ENCODE measurements around the gene GNAQ.

Gene GNAQ

GRCh38 chr9:77908293-77908692 lies 123.3 kb downstream of the GNAQ start:
- H3K27me3 ChIP-seq, result no peaks in the 10 kb centered on the region
- H3K27ac ChIP-seq, result no peak overlapping the region
- H3K36me3 ChIP-seq, result no peaks in the 10 kb centered on the region
- no peak for TF ChIP-seq CTCF (IDR thresholded peaks at IDR 0.05)
- DNase-seq, result no peak
- intact Hi-C loops (cut with DNase I; ENCODE audit: low total_unique reads), result no loop called here
- no peak overlapping the region for H3K4me3 ChIP-seq
- H3K9me3 ChIP-seq, result no peaks in the 10 kb centered on the region
- peaks cover 0 to 49% (median 6%) of the 10 kb centered on the region in 4 donors for H3K4me1 ChIP-seq

- no peaks in the 10 kb centered on the region for H3K9me3 ChIP-seq
- no peak for DNase-seq
- no peaks in the 10 kb centered on the region for H3K27me3 ChIP-seq
- no peak overlapping the region for H3K27ac ChIP-seq
- H3K36me3 ChIP-seq, result peaks cover 0 to 3% (median 0%) of the 10 kb centered on the region in 3 donors
- intact Hi-C loops (cut with DNase I; ENCODE audit: low total_unique reads), result no loop called here
- TF ChIP-seq CTCF (IDR thresholded peaks at IDR 0.05), result no peak
- H3K4me3 ChIP-seq, result no peak overlapping the region
- H3K4me1 ChIP-seq, result peaks cover 0 to 43% (median 6%) of the 10 kb centered on the region in 4 donors
Measured at GRCh38 chr9:77907585-77907984, 124.0 kb downstream of the GNAQ start.

GRCh38 chr9:77906991-77907390 lies 124.6 kb downstream of the GNAQ start:
- intact Hi-C loops (cut with DNase I; ENCODE audit: low total_unique reads), result no loop called here
- Histone ChIP-seq H3K27me3 (no peaks in the 10 kb centered on the region), H3K4me1 (peaks cover 0 to 40% (median 6%) of the 10 kb centered on the region in 4 donors), H3K9me3 (no peaks in the 10 kb centered on the region), H3K4me3 (no peak overlapping the region), H3K27ac (no peak overlapping the region), H3K36me3 (peaks cover 0 to 3% (median 0%) of the 10 kb centered on the region in 3 donors)
- no peak for DNase-seq
- no peak for TF ChIP-seq CTCF (IDR thresholded peaks at IDR 0.05)

DNA sequence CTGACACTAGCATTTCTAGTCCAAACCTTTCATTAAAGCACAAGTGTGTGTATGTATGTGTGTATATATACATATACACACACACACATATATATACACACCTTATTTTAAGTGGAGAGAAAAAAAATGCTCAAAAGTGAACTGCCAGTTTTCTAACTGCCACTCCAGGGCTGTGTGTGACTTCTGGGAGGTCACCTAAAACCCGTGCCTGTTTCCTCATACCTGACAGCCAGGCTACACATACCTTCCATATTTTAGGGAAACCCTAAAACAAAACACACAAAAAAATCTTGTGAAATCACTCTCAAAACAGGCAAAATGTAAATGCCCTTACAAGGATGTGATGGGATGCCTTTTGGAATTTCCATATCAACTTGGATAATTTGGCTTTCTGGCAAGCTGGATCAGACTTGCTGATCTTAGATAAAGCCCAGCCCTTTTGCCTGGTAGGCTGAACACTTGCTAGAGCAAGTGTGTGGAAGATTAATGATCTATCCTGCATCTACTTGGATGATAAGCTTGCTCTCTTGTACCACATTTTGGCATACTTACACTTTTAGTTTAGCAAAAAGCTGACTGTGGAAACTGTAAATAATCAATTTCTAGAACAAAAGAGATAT lies 127.8 kb downstream of the GNAQ start:
- Histone ChIP-seq H3K4me3 (no peak overlapping the region), H3K36me3 (peaks cover 0 to 3% (median 0%) of the 10 kb centered on the region in 3 donors), H3K9me3 (no peaks in the 10 kb centered on the region), H3K27ac (no peak overlapping the region), H3K4me1 (peaks cover 0 to 23% (median 2%) of the 10 kb centered on the region in 4 donors), H3K27me3 (no peaks in the 10 kb centered on the region)
- TF ChIP-seq CTCF (IDR thresholded peaks at IDR 0.05), result no peak
- no peak for DNase-seq
- intact Hi-C loops (cut with DNase I; ENCODE audit: low total_unique reads), result no loop called here

- no peaks in the 10 kb centered on the region for H3K9me3 ChIP-seq
- no peak for DNase-seq
- peaks cover 0 to 28% (median 7%) of the 10 kb centered on the region in 4 donors for H3K4me1 ChIP-seq
- H3K4me3 ChIP-seq, result no peak overlapping the region
- peaks cover 0 to 3% (median 0%) of the 10 kb centered on the region in 3 donors for H3K36me3 ChIP-seq
- TF ChIP-seq CTCF (IDR thresholded peaks at IDR 0.05), result no peak
- intact Hi-C loops (cut with DNase I; ENCODE audit: low total_unique reads), result no loop called here
- H3K27me3 ChIP-seq, result no peaks in the 10 kb centered on the region
- no peak overlapping the region for H3K27ac ChIP-seq
Measured at GRCh38 chr9:77901771-77902170, 129.8 kb downstream of the GNAQ start.

Measured in tibial artery (tissue), 4 donors.